Measurements from ENCODE around the gene MACROD2.

The MACROD2 gene

GRCh38 chr20:15582146-15582760, 1586.9 kb downstream of the MACROD2 start:
- H3K9me3 ChIP-seq (ENCODE audit: control insufficient read depth in 1 of 2, low read length in 2 of 2) = no peaks in the 10 kb centered on the region
- no peaks in the 10 kb centered on the region for H3K36me3 ChIP-seq (ENCODE audit: control insufficient read depth in 1 of 2, insufficient read depth in 2 of 2, low read length in 2 of 2)
- H3K27me3 ChIP-seq (ENCODE audit: low read depth, low read length) = no peaks in the 10 kb centered on the region
- no peak overlapping the region for H3K27ac ChIP-seq (ENCODE audit: low read length)
- no peak overlapping the region for H3K4me3 ChIP-seq (ENCODE audit: low read depth in 1 of 2, low read length in 2 of 2)
- H3K4me1 ChIP-seq (ENCODE audit: control insufficient read depth in 1 of 2, insufficient read depth in 2 of 2, low read length in 2 of 2) = peaks cover 0 to 3% of the 10 kb centered on the region in 2 donors

- no peaks in the 10 kb centered on the region for H3K9me3 ChIP-seq (ENCODE audit: control insufficient read depth in 1 of 2, low read length in 2 of 2)
- no peaks in the 10 kb centered on the region for H3K27me3 ChIP-seq (ENCODE audit: low read depth, low read length)
- no peak overlapping the region for H3K4me3 ChIP-seq (ENCODE audit: low read depth in 1 of 2, low read length in 2 of 2)
- peaks cover 0 to 3% of the 10 kb centered on the region in 2 donors for H3K4me1 ChIP-seq (ENCODE audit: control insufficient read depth in 1 of 2, insufficient read depth in 2 of 2, low read length in 2 of 2)
- no peak overlapping the region for H3K27ac ChIP-seq (ENCODE audit: low read length)
- no peaks in the 10 kb centered on the region for H3K36me3 ChIP-seq (ENCODE audit: control insufficient read depth in 1 of 2, insufficient read depth in 2 of 2, low read length in 2 of 2)
Observed at GRCh38 chr20:15584507-15584906, 1589.2 kb downstream of the MACROD2 start.

- H3K4me1 ChIP-seq (ENCODE audit: control insufficient read depth in 1 of 2, insufficient read depth in 2 of 2, low read length in 2 of 2) = no peaks in the 10 kb centered on the region
- H3K27me3 ChIP-seq (ENCODE audit: low read depth, low read length) = no peaks in the 10 kb centered on the region
- no peaks in the 10 kb centered on the region for H3K9me3 ChIP-seq (ENCODE audit: control insufficient read depth in 1 of 2, low read length in 2 of 2)
- H3K27ac ChIP-seq (ENCODE audit: low read length) = no peak overlapping the region
- no peak overlapping the region for H3K4me3 ChIP-seq (ENCODE audit: low read depth in 1 of 2, low read length in 2 of 2)
- H3K36me3 ChIP-seq (ENCODE audit: control insufficient read depth in 1 of 2, insufficient read depth in 2 of 2, low read length in 2 of 2) = no peaks in the 10 kb centered on the region
Observed at GRCh38 chr20:15593081-15593480, 1597.8 kb downstream of the MACROD2 start.

- no peaks in the 10 kb centered on the region for H3K4me1 ChIP-seq (ENCODE audit: control insufficient read depth in 1 of 2, insufficient read depth in 2 of 2, low read length in 2 of 2)
- no peak overlapping the region for H3K4me3 ChIP-seq (ENCODE audit: low read depth in 1 of 2, low read length in 2 of 2)
- no peaks in the 10 kb centered on the region for H3K36me3 ChIP-seq (ENCODE audit: control insufficient read depth in 1 of 2, insufficient read depth in 2 of 2, low read length in 2 of 2)
- H3K9me3 ChIP-seq (ENCODE audit: control insufficient read depth in 1 of 2, low read length in 2 of 2) = no peaks in the 10 kb centered on the region
- H3K27me3 ChIP-seq (ENCODE audit: low read depth, low read length) = no peaks in the 10 kb centered on the region
- no peak overlapping the region for H3K27ac ChIP-seq (ENCODE audit: low read length)
Observed at GRCh38 chr20:15594158-15594695, 1598.9 kb downstream of the MACROD2 start.

GRCh38 chr20:15596220-15596890, 1601.0 kb downstream of the MACROD2 start:
- Histone ChIP-seq H3K4me3 (ENCODE audit: low read depth in 1 of 2, low read length in 2 of 2) (no peak overlapping the region), H3K4me1 (ENCODE audit: control insufficient read depth in 1 of 2, insufficient read depth in 2 of 2, low read length in 2 of 2) (no peaks in the 10 kb centered on the region), H3K27me3 (ENCODE audit: low read depth, low read length) (no peaks in the 10 kb centered on the region), H3K27ac (ENCODE audit: low read length) (no peak overlapping the region), H3K9me3 (ENCODE audit: control insufficient read depth in 1 of 2, low read length in 2 of 2) (no peaks in the 10 kb centered on the region), H3K36me3 (ENCODE audit: control insufficient read depth in 1 of 2, insufficient read depth in 2 of 2, low read length in 2 of 2) (no peaks in the 10 kb centered on the region)

- no peaks in the 10 kb centered on the region for H3K9me3 ChIP-seq (ENCODE audit: control insufficient read depth in 1 of 2, low read length in 2 of 2)
- H3K27ac ChIP-seq (ENCODE audit: low read length) = no peak overlapping the region
- no peak overlapping the region for H3K4me3 ChIP-seq (ENCODE audit: low read depth in 1 of 2, low read length in 2 of 2)
- H3K36me3 ChIP-seq (ENCODE audit: control insufficient read depth in 1 of 2, insufficient read depth in 2 of 2, low read length in 2 of 2) = no peaks in the 10 kb centered on the region
- H3K4me1 ChIP-seq (ENCODE audit: control insufficient read depth in 1 of 2, insufficient read depth in 2 of 2, low read length in 2 of 2) = no peaks in the 10 kb centered on the region
- no peaks in the 10 kb centered on the region for H3K27me3 ChIP-seq (ENCODE audit: low read depth, low read length)
Observed at GRCh38 chr20:15597306-15597705, 1602.0 kb downstream of the MACROD2 start.

GRCh38 chr20:15599961-15600360, 1604.6 kb downstream of the MACROD2 start:
- H3K27ac ChIP-seq (ENCODE audit: low read length) = no peak overlapping the region
- no peaks in the 10 kb centered on the region for H3K9me3 ChIP-seq (ENCODE audit: control insufficient read depth in 1 of 2, low read length in 2 of 2)

GRCh38 chr20:15600565-15600964, 1605.2 kb downstream of the MACROD2 start:
- Histone ChIP-seq H3K27me3 (ENCODE audit: low read depth, low read length) (no peaks in the 10 kb centered on the region), H3K4me1 (ENCODE audit: control insufficient read depth in 1 of 2, insufficient read depth in 2 of 2, low read length in 2 of 2) (no peaks in the 10 kb centered on the region), H3K27ac (ENCODE audit: low read length) (no peak overlapping the region), H3K4me3 (ENCODE audit: low read depth in 1 of 2, low read length in 2 of 2) (no peak overlapping the region), H3K36me3 (ENCODE audit: control insufficient read depth in 1 of 2, insufficient read depth in 2 of 2, low read length in 2 of 2) (no peaks in the 10 kb centered on the region), H3K9me3 (ENCODE audit: control insufficient read depth in 1 of 2, low read length in 2 of 2) (no peaks in the 10 kb centered on the region)

More at GRCh38 chr20:15599961-15600360, 1604.6 kb downstream of the MACROD2 start:
- Histone ChIP-seq H3K36me3 (ENCODE audit: control insufficient read depth in 1 of 2, insufficient read depth in 2 of 2, low read length in 2 of 2) (no peaks in the 10 kb centered on the region), H3K4me1 (ENCODE audit: control insufficient read depth in 1 of 2, insufficient read depth in 2 of 2, low read length in 2 of 2) (no peaks in the 10 kb centered on the region), H3K27me3 (ENCODE audit: low read depth, low read length) (no peaks in the 10 kb centered on the region), H3K4me3 (ENCODE audit: low read depth in 1 of 2, low read length in 2 of 2) (no peak overlapping the region)

- no peaks in the 10 kb centered on the region for H3K9me3 ChIP-seq (ENCODE audit: control insufficient read depth in 1 of 2, low read length in 2 of 2)
- no peak overlapping the region for H3K4me3 ChIP-seq (ENCODE audit: low read depth in 1 of 2, low read length in 2 of 2)
- H3K27ac ChIP-seq (ENCODE audit: low read length) = no peak overlapping the region
- H3K4me1 ChIP-seq (ENCODE audit: control insufficient read depth in 1 of 2, insufficient read depth in 2 of 2, low read length in 2 of 2) = no peaks in the 10 kb centered on the region
- H3K27me3 ChIP-seq (ENCODE audit: low read depth, low read length) = no peaks in the 10 kb centered on the region
- no peaks in the 10 kb centered on the region for H3K36me3 ChIP-seq (ENCODE audit: control insufficient read depth in 1 of 2, insufficient read depth in 2 of 2, low read length in 2 of 2)
Observed at GRCh38 chr20:15603506-15603905, 1608.2 kb downstream of the MACROD2 start.

GRCh38 chr20:15603978-15604805, 1608.9 kb downstream of the MACROD2 start:
- H3K4me1 ChIP-seq (ENCODE audit: control insufficient read depth in 1 of 2, insufficient read depth in 2 of 2, low read length in 2 of 2) = no peaks in the 10 kb centered on the region
- H3K27ac ChIP-seq (ENCODE audit: low read length) = no peak overlapping the region
- no peaks in the 10 kb centered on the region for H3K27me3 ChIP-seq (ENCODE audit: low read depth, low read length)
- no peaks in the 10 kb centered on the region for H3K9me3 ChIP-seq (ENCODE audit: control insufficient read depth in 1 of 2, low read length in 2 of 2)
- H3K4me3 ChIP-seq (ENCODE audit: low read depth in 1 of 2, low read length in 2 of 2) = no peak overlapping the region
- H3K36me3 ChIP-seq (ENCODE audit: control insufficient read depth in 1 of 2, insufficient read depth in 2 of 2, low read length in 2 of 2) = no peaks in the 10 kb centered on the region

- Histone ChIP-seq H3K9me3 (ENCODE audit: control insufficient read depth in 1 of 2, low read length in 2 of 2) (no peaks in the 10 kb centered on the region), H3K4me1 (ENCODE audit: control insufficient read depth in 1 of 2, insufficient read depth in 2 of 2, low read length in 2 of 2) (no peaks in the 10 kb centered on the region), H3K36me3 (ENCODE audit: control insufficient read depth in 1 of 2, insufficient read depth in 2 of 2, low read length in 2 of 2) (no peaks in the 10 kb centered on the region), H3K27me3 (ENCODE audit: low read depth, low read length) (no peaks in the 10 kb centered on the region), H3K27ac (ENCODE audit: low read length) (no peak overlapping the region), H3K4me3 (ENCODE audit: low read depth in 1 of 2, low read length in 2 of 2) (no peak overlapping the region)
Observed at GRCh38 chr20:15609921-15610320, 1614.6 kb downstream of the MACROD2 start.

Data from muscle layer of duodenum (tissue), 2 donors.